HCT116 (cell line): Measurements from ENCODE around the gene FKBP5. TPM values are rescaled to one million over a fixed set of nuclear protein-coding genes. Genes with fewer than 3 reads are reported as not detected.
A peak's percentile ranks its signal among the peaks of the same experiment; 100 is the strongest.

ENCODE experiments used
- ATAC-seq: fragments of 200-7000 bp; cut with Tn5 transposase; 2 replicates; pipeline ENCODE4 v1.9.1; 2020; ENCODE audit warnings: mild to moderate bottlenecking, moderate library complexity
- BruUV-seq: library from RNA; stranded (reverse); fragments of 400-500 nt; replicated peaks from 2 replicates; lab custom pipeline; 2021; lab: Mats Ljungman, UMichigan
- CTCF ChIA-PET: fragments of 300-600 bp; sonication (Branson Sonifier 250); formaldehyde crosslinking; loops from one replicate; lab custom pipeline; 2021; ENCODE audit warnings: antibody characterized with exemption; lab: Charles Lee
- POLR2A ChIA-PET: fragments of 300-600, 350-600 bp; sonication (Branson Sonifier 250); formaldehyde crosslinking; loops from one replicate; lab custom pipeline; 2021; ENCODE audit warnings: antibody characterized with exemption; lab: Charles Lee
- RAD21 ChIA-PET, 2 experiments: fragments of 300-600 bp; sonication (Branson Sonifier 250); formaldehyde crosslinking; loops; one replicate each; lab custom pipeline; 2023; ENCODE audit warnings: low total read pairs in 2 of 2; ENCODE audit not compliant: uncharacterized antibody in 2 of 2, unreplicated experiment in 2 of 2, low non-redundant PET in 1 of 2; lab: Charles Lee
- DNase-seq: peaks from one replicate; pipeline ENCODE4 v3.0.0-alpha.2; 2010; ENCODE audit warnings: low read depth, low spot score
- H2AFZ ChIP-seq: fragments of 200-600 bp; shearing (Covaris generic), sonication (generic); 2 replicates; pipeline ENCODE4 v1.6.1; 2017; ENCODE audit warnings: low read depth, mixed run types, mixed read lengths, antibody characterized with exemption, low read length; ENCODE audit not compliant: poor library complexity, severe bottlenecking
- H3K27ac ChIP-seq: 2 replicates; pipeline ENCODE4 v1.5.1; 2012; ENCODE audit warnings: low read depth, low read length
- H3K27me3 ChIP-seq: fragments of 200-600 bp; sonication (generic); 2 replicates; pipeline ENCODE4 v1.6.1; 2016; ENCODE audit warnings: mixed run types, low read length, mixed read lengths; ENCODE audit not compliant: insufficient read depth
- H3K36me3 ChIP-seq, 2 experiments: fragments of 200-500 bp in 1 of 2; fragments of 200-600 bp in 1 of 2; sonication (Bioruptor generic) in 1 of 2; sonication (generic) in 1 of 2; 2 replicates each; pipeline versions ENCODE4 v1.5.1 to v1.6.1; 2014 to 2016; ENCODE audit warnings: low read length in 2 of 2, inconsistent platforms in 1 of 2, mixed read lengths in 1 of 2, mixed run types in 1 of 2; ENCODE audit not compliant: insufficient read depth in 2 of 2, control insufficient read depth in 1 of 2
- H3K4me1 ChIP-seq, 2 experiments: fragments of 200-600 bp in 1 of 2; sonication (generic) in 1 of 2; 2 replicates each; pipeline versions ENCODE4 v1.5.1 to v1.6.1; 2012 to 2017; ENCODE audit warnings: low read length in 2 of 2, inconsistent platforms in 1 of 2, mild to moderate bottlenecking in 1 of 2, mixed read lengths in 1 of 2, mixed run types in 1 of 2, moderate library complexity in 1 of 2; ENCODE audit not compliant: insufficient read depth in 2 of 2, control insufficient read depth in 1 of 2
- H3K4me2 ChIP-seq: fragments of 200-600 bp; sonication (generic); 2 replicates; pipeline ENCODE4 v1.6.1; 2017; ENCODE audit warnings: mixed run types, low read length, mixed read lengths
- H3K4me3 ChIP-seq, 2 experiments: fragments of 200-600 bp in 1 of 2; sonication (generic) in 1 of 2; replicated peaks in 1 of 2; 2 replicates each; pipeline ENCODE4 v1.5.1; 2011 to 2016; ENCODE audit warnings: low read length in 2 of 2, control low read depth in 1 of 2, low read depth in 1 of 2, mild to moderate bottlenecking in 1 of 2, mixed read lengths in 1 of 2, mixed run types in 1 of 2
- H3K79me2 ChIP-seq: fragments of 200-600 bp; sonication (generic); 2 replicates; pipeline ENCODE4 v1.6.1; 2017; ENCODE audit warnings: mild to moderate bottlenecking, mixed run types, low read length, moderate library complexity, mixed read lengths; ENCODE audit not compliant: insufficient read depth
- H3K9ac ChIP-seq: fragments of 200-600 bp; sonication (generic); 2 replicates; pipeline ENCODE4 v1.6.1; 2016; ENCODE audit warnings: low read length, mixed read lengths
- H3K9me2 ChIP-seq: fragments of 200-600 bp; sonication (generic), shearing (Covaris generic); 2 replicates; pipeline ENCODE4 v1.6.1; 2017; ENCODE audit warnings: mixed run types, mild to moderate bottlenecking, moderate library complexity; ENCODE audit not compliant: insufficient read depth
- H3K9me3 ChIP-seq, 2 experiments: fragments of 200-500 bp in 1 of 2; fragments of 200-600 bp in 1 of 2; sonication (Bioruptor generic) in 1 of 2; sonication (generic) in 1 of 2; 2 replicates each; pipeline ENCODE4 v1.6.1; 2014 to 2017; ENCODE audit warnings: low read length in 2 of 2, mixed read lengths in 2 of 2, inconsistent platforms in 1 of 2, low read depth in 1 of 2, mild to moderate bottlenecking in 1 of 2, mixed run types in 1 of 2, moderate library complexity in 1 of 2; ENCODE audit not compliant: control insufficient read depth in 1 of 2, insufficient read depth in 1 of 2
- H4K20me1 ChIP-seq: fragments of 200-600 bp; sonication (generic), shearing (Covaris generic); 2 replicates; pipeline ENCODE4 v1.6.1; 2017; ENCODE audit warnings: mixed run types, mild to moderate bottlenecking, moderate library complexity; ENCODE audit not compliant: insufficient read depth
- EGR1 ChIP-seq: IDR thresholded peaks from 2 replicates; pipeline ENCODE4 v1.6.1; 2012; ENCODE audit warnings: low read depth
- EZH2 ChIP-seq: fragments of 200-600 bp; sonication (generic); IDR thresholded peaks from 2 replicates; pipeline ENCODE4 v1.6.1; 2017; ENCODE audit warnings: antibody characterized with exemption, mixed run types
- JUND ChIP-seq: IDR thresholded peaks from 2 replicates; pipeline ENCODE4 v1.6.1; 2012
- POLR2AphosphoS5 ChIP-seq: IDR thresholded peaks from 2 replicates; pipeline ENCODE4 v1.6.1; 2011; ENCODE audit warnings: mild to moderate bottlenecking, low read depth, low read length, moderate library complexity
- ZFX ChIP-seq: fragments of 450-650 bp; IDR thresholded peaks from 2 replicates; pipeline ENCODE4 v1.6.1; 2017
- intact Hi-C: fragments of 100-400 bp; cut with micrococcal nuclease; formaldehyde crosslinking; loops from 2 replicates; pipeline ENCODE4 v1.10.0; 2022
- total RNA-seq: library from RNA; stranded (reverse); gene quantifications from one replicate; pipeline ENCODE4 v1.2.1, GENCODE V29; 2021; ENCODE audit not compliant: unreplicated experiment
- TF ChIP-seq, protein P1 (sequence below): IDR thresholded peaks from 2 replicates; pipeline ENCODE4 v1.6.1; 2012; ENCODE audit warnings: low read depth
- TF ChIP-seq, protein P2 (sequence below): IDR thresholded peaks from 2 replicates; pipeline ENCODE4 v1.6.1; 2011; ENCODE audit warnings: mild to moderate bottlenecking, low read length, moderate library complexity; ENCODE audit not compliant: insufficient replicate concordance; ENCODE audit errors: extremely low read depth
- TF ChIP-seq, protein P3 (sequence below), 3 experiments: fragments of 200-600 bp in 1 of 3; sonication (generic) in 1 of 3; IDR thresholded peaks in 2 of 3; conservative IDR thresholded peaks in 1 of 3; 2 replicates each; pipeline ENCODE4 v1.5.1; 2012 to 2017; ENCODE audit warnings: low read depth in 2 of 3, low read length in 2 of 3, antibody characterized with exemption in 1 of 3, borderline replicate concordance in 1 of 3, control low read depth in 1 of 3, mild to moderate bottlenecking in 1 of 3, mixed read lengths in 1 of 3, mixed run types in 1 of 3, moderate library complexity in 1 of 3; ENCODE audit not compliant: insufficient read depth in 1 of 3

FKBP5 gene
- total RNA-seq, 1 experiment from 2014 or later = 50.3 TPM

DNA sequence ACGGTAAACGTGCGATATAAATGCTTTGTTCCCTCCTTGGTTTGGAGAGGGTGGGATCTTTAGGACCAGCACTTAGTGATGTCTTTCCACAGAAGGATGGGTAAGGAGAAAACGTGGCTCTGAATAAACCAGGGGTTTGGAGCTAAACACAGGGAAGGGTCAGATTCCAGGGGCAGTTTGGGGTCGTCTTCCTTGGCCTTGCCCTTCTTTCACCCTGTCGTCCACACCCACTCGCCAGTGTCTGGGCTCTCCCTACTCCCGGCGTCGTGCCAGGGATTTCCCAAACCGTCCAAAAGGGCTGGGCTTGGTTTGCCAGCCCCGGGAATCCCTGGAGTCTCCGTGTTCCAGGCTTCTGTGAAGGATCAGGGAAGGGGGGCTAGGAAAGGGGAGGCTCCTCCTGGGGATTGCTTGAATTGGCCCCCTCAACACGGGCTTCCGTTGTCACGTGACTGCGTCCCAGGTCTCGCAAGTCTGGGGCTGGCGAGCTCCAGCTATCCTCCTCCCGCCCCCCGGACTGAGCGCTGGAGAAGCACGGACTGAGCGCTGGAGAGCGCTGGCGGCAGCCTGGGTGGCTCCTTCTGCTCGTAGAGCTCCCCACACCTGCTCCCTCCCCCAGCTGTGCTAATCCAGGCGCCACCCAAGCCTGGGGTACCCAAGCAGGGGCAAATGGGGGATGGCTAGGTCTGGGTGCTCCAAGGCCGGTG, 38.7 kb upstream of the FKBP5 start:
- DNase-seq (no peak), ATAC-seq (peak; percentile 46)
- TF ChIP-seq POLR2AphosphoS5 = 0 out of 2 replicates have a peak, but pooled peaks have one; percentile 5
- TF ChIP-seq EZH2 = no peak
- RAD21 ChIA-PET = interaction anchor here in 1 of 2 experiments (0.6 kb wide), 1 partner anchor 128 kb away, joined by 3 read pairs; no protein-coding TSS in a partner anchor
- Histone ChIP-seq H2AFZ (peak overlapping the region; percentile 54), H3K27me3 (no peaks in the 10 kb centered on the region), H3K79me2 (no peaks in the 10 kb centered on the region), H3K27ac (peak overlapping the region; percentile 96), H3K9me2 (no peaks in the 10 kb centered on the region), H3K4me2 (peak overlapping the region; percentile 99), H3K4me3 (peak overlapping the region; percentile 66 to 84), H3K4me1 (peaks cover 46 to 73% of the 10 kb centered on the region in 2 experiments), H3K9ac (peak overlapping the region; percentile 88), H3K36me3 (no peaks in the 10 kb centered on the region), H3K9me3 (no peaks in the 10 kb centered on the region), H4K20me1 (no peaks in the 10 kb centered on the region)
- intact Hi-C loops = no loop called here
- CTCF ChIA-PET = interaction anchor here (0.9 to 1.5 kb wide), 4 partner anchors 9 to 144 kb away, joined by 3 to 7 read pairs (median 4); partner anchors contain the start of gene ARMC12
- POLR2A ChIA-PET = interaction anchor here (1.5 kb wide), 1 partner anchor 231 kb away, joined by 3 read pairs; the partner anchor contains the start of gene TEAD3
- BruUV-seq = TSS peak; percentile 26

- POLR2A ChIA-PET = no interaction called here
- Histone ChIP-seq H4K20me1 (no peaks in the 10 kb centered on the region), H3K4me2 (peak overlapping the region; percentile 99), H3K9me2 (no peaks in the 10 kb centered on the region), H3K27ac (peak overlapping the region; percentile 96; the same call in 1 of the 2 replicates), H3K4me1 (peaks cover 42 to 60% of the 10 kb centered on the region in 2 experiments), H3K9me3 (no peaks in the 10 kb centered on the region), H2AFZ (no peak overlapping the region), H3K36me3 (no peaks in the 10 kb centered on the region), H3K79me2 (no peaks in the 10 kb centered on the region), H3K27me3 (no peaks in the 10 kb centered on the region), H3K4me3 (no peak overlapping the region), H3K9ac (no peak overlapping the region)
- CTCF ChIA-PET = no interaction called here
- TF ChIP-seq, protein P1, sequence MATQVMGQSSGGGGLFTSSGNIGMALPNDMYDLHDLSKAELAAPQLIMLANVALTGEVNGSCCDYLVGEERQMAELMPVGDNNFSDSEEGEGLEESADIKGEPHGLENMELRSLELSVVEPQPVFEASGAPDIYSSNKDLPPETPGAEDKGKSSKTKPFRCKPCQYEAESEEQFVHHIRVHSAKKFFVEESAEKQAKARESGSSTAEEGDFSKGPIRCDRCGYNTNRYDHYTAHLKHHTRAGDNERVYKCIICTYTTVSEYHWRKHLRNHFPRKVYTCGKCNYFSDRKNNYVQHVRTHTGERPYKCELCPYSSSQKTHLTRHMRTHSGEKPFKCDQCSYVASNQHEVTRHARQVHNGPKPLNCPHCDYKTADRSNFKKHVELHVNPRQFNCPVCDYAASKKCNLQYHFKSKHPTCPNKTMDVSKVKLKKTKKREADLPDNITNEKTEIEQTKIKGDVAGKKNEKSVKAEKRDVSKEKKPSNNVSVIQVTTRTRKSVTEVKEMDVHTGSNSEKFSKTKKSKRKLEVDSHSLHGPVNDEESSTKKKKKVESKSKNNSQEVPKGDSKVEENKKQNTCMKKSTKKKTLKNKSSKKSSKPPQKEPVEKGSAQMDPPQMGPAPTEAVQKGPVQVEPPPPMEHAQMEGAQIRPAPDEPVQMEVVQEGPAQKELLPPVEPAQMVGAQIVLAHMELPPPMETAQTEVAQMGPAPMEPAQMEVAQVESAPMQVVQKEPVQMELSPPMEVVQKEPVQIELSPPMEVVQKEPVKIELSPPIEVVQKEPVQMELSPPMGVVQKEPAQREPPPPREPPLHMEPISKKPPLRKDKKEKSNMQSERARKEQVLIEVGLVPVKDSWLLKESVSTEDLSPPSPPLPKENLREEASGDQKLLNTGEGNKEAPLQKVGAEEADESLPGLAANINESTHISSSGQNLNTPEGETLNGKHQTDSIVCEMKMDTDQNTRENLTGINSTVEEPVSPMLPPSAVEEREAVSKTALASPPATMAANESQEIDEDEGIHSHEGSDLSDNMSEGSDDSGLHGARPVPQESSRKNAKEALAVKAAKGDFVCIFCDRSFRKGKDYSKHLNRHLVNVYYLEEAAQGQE = no peak
- TF ChIP-seq ZFX (no peak), EGR1 (no peak), JUND (no peak), EZH2 (no peak)
- TF ChIP-seq, protein P2, sequence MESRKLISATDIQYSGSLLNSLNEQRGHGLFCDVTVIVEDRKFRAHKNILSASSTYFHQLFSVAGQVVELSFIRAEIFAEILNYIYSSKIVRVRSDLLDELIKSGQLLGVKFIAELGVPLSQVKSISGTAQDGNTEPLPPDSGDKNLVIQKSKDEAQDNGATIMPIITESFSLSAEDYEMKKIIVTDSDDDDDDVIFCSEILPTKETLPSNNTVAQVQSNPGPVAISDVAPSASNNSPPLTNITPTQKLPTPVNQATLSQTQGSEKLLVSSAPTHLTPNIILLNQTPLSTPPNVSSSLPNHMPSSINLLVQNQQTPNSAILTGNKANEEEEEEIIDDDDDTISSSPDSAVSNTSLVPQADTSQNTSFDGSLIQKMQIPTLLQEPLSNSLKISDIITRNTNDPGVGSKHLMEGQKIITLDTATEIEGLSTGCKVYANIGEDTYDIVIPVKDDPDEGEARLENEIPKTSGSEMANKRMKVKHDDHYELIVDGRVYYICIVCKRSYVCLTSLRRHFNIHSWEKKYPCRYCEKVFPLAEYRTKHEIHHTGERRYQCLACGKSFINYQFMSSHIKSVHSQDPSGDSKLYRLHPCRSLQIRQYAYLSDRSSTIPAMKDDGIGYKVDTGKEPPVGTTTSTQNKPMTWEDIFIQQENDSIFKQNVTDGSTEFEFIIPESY = no peak
- TF ChIP-seq, protein P3, sequence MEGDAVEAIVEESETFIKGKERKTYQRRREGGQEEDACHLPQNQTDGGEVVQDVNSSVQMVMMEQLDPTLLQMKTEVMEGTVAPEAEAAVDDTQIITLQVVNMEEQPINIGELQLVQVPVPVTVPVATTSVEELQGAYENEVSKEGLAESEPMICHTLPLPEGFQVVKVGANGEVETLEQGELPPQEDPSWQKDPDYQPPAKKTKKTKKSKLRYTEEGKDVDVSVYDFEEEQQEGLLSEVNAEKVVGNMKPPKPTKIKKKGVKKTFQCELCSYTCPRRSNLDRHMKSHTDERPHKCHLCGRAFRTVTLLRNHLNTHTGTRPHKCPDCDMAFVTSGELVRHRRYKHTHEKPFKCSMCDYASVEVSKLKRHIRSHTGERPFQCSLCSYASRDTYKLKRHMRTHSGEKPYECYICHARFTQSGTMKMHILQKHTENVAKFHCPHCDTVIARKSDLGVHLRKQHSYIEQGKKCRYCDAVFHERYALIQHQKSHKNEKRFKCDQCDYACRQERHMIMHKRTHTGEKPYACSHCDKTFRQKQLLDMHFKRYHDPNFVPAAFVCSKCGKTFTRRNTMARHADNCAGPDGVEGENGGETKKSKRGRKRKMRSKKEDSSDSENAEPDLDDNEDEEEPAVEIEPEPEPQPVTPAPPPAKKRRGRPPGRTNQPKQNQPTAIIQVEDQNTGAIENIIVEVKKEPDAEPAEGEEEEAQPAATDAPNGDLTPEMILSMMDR (IDR thresholded peaks at IDR 0.05 in 2 of 3, conservative IDR thresholded peaks at IDR 0.05 in 1 of 3; ENCODE audit: borderline replicate concordance in 1 of 3, insufficient read depth in 1 of 3, low read depth in 2 of 3, low read length in 2 of 3) = no peak
- BruUV-seq = no TSS peak
- RAD21 ChIA-PET = no interaction called here
- DNase-seq (no peak), ATAC-seq (no peak)
- intact Hi-C loops = no loop called here
Observed at GRCh38 chr6:35725721-35726438, 37.2 kb upstream of the FKBP5 start.
